GM10248 (cell line): ENCODE results near the gene FUCA1.
"Not testable (repeated sequence)": the region's sequence is repeated elsewhere in the genome, so short reads cannot be mapped to it uniquely, and the experiment has no call there.

Source experiments
- CTCF ChIA-PET: fragments of 300-600 bp; sonication (Branson Sonifier 250); formaldehyde crosslinking; extraction: SDS; loops from one replicate; lab custom pipeline; 2021; ENCODE audit warnings: antibody characterized with exemption; lab: Yijun Ruan, JAX
- POLR2A ChIA-PET: fragments of 350-650 bp; sonication (Branson Sonifier 250); formaldehyde crosslinking; extraction: SDS; loops from one replicate; lab custom pipeline; 2020; ENCODE audit warnings: antibody characterized with exemption; lab: Yijun Ruan, JAX
- DNase-seq: peaks from one replicate; pipeline ENCODE4 v3.0.0; 2012; ENCODE audit errors: extremely low spot score
- CTCF ChIP-seq: IDR thresholded peaks from 2 replicates; pipeline ENCODE4 v1.5.1; 2012; ENCODE audit warnings: mild to moderate bottlenecking, low read depth; ENCODE audit errors: extremely low read depth, missing control alignments, control extremely low read depth

Gene FUCA1

GRCh38 chr1:23848673-23849616, 19.1 kb downstream of the FUCA1 start:
- ChIA-PET CTCF (interaction anchor here (1.8 kb wide), 1 partner anchor 10 kb away, joined by 7 read pairs; no protein-coding TSS in a partner anchor), POLR2A (no interaction called here)
- TF ChIP-seq CTCF, result no peak
- no peak for DNase-seq

GRCh38 chr1:23847482-23848095, 20.5 kb downstream of the FUCA1 start:
- DNase-seq, POLR2A ChIA-PET: not testable (repeated sequence)
- CTCF ChIA-PET, result interaction anchor here (1.4 kb wide), 1 partner anchor 38 kb away, joined by 3 read pairs; no protein-coding TSS in a partner anchor

GRCh38 chr1:23845163-23845562, 22.9 kb downstream of the FUCA1 start:
- DNase-seq, result no peak
- ChIA-PET POLR2A (no interaction called here), CTCF (interaction anchor here (1.3 to 2.1 kb wide), 2 partner anchors 23 to 34 kb away, joined by 5 to 12 read pairs; partner anchors contain the start of gene FUCA1)
- no peak for TF ChIP-seq CTCF

GRCh38 chr1:23843644-23844043, 24.4 kb downstream of the FUCA1 start:
- CTCF ChIA-PET, result interaction anchor here (0.8 to 2.1 kb wide), 4 partner anchors 22 to 67 kb away, joined by 3 to 12 read pairs (median 4); no protein-coding TSS in a partner anchor
- no peak for TF ChIP-seq CTCF
- no peak for DNase-seq
- POLR2A ChIA-PET, result no interaction called here

- CTCF ChIA-PET, result interaction anchor here (0.8 to 1.6 kb wide), 4 partner anchors 11 to 67 kb away, joined by 3 to 7 read pairs (median 4); partner anchors contain the start of gene HMGCL
- TF ChIP-seq CTCF, result no peak
- DNase-seq, result peak; percentile 80
- POLR2A ChIA-PET, result no interaction called here
These were observed 29.7 kb downstream of the FUCA1 start for GRCh38 chr1:23838401-23838866.

GRCh38 chr1:23837908-23838307, 30.2 kb downstream of the FUCA1 start:
- no peak for TF ChIP-seq CTCF
- ChIA-PET POLR2A (no interaction called here), CTCF (interaction anchor here (0.8 to 1.6 kb wide), 4 partner anchors 12 to 66 kb away, joined by 3 to 7 read pairs (median 4); partner anchors contain the start of gene HMGCL)
- DNase-seq, result no peak
